Left ventricle myocardium superior (tissue), 1 donor: ENCODE measurements around the gene GRM4. TPM values are rescaled to one million over a fixed set of nuclear protein-coding genes. Genes with fewer than 3 reads are reported as not detected.

Experiments used
- ATAC-seq: fragments of 200-7000 bp; cut with Tn5 transposase; one replicate; pipeline ENCODE4 v1.9.1; 2020; ENCODE audit warnings: mild to moderate bottlenecking, moderate library complexity
- DNase-seq: peaks from one replicate; pipeline ENCODE4 v3.0.0-alpha.2; 2020
- intact Hi-C: fragments of 100-400 bp; cut with micrococcal nuclease; formaldehyde crosslinking; loops from one replicate; pipeline ENCODE4 v1.11.0; 2022
- total RNA-seq: library from RNA; stranded (reverse); fragmentation: NEBNext Ultra II Directional; extraction: Animal tissue kit (Norgen Biotek cat#: 25700); gene quantifications from one replicate; pipeline ENCODE4 v1.2.1, GENCODE V29; 2021
- donor health status: DM: no; HTN: yes; CAD: no; lungs with severe emphysema.

GRM4 gene
- total RNA-seq, 1 donor from 2014 or later, result not detected

GRCh38 chr6:34096193-34096592, 49.7 kb downstream of the GRM4 start:
- DNase-seq, result no peak
- ATAC-seq, result no peak
- intact Hi-C loops, result no loop called here

DNA sequence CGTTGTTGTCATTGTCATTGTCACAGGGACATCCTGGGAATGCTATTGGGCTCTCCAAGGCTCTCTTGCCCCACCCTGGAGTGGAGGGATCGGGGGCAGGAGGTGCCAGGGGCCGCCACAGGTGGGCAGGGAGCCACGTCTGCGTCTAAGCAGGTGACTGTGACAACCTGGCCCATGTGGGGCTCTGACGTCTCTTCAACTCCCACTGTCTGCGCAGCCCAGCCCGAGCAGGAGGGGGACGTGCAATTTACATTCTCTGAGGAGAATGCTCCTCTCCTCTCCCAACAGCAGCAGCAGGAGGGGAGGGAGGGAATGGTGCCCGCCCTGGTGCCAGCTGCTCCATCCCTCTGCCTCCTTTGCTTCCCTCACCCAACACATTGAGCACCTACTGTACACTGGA, 50.1 kb downstream of the GRM4 start:
- intact Hi-C loops, result no loop called here
- no peak for DNase-seq
- ATAC-seq, result no peak

DNA sequence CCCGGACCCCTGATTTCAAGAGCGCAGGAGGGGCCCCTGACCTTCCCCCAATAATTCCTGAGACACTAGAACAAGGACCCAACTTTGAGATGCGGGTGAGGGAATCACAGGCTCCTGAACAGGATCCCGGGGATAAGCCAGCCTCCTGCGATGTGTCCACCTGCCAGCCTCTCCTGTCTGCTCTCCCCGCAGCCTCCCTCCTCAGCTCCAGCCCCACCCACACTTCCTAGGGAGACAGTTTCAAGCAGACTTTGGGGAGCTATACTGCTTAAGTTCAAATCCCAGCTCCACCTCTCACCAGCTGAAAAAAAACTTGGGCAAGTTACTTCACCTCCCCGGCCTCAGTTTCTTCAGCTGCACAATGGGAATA, 50.8 kb downstream of the GRM4 start:
- DNase-seq, result no peak
- ATAC-seq, result no peak
- intact Hi-C loops, result no loop called here

DNA sequence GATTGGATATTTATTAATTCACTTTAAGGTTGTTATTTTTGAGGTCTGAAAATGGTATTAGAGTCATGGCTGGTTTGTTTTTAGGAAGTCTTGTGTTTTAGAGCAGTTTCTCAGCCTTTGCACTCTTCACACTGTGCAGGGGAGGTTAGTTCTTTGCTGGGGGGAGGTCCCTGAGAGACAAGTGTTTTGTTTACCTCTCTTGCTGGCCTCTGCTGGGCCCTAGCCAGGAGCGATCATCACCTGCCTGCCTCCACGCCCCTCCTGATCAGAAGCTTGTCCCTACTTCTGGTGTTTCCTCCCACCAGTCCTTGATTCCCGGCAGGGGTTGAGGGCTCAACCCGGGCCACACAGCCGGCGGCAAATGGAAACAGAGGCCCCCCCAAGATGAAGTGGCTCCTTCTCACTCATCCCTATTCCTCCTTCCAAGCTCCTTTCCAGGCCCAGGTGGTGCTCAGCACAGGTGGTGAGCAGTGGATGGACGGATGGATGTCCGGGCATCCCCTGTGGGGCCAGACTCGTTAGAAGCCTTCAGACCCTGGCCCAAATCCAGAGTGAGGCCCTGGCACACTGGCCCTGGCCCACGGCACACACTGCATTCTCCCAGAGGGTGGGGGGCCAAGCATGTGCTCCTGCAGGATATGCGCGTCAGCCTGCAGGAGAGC, 51.3 kb downstream of the GRM4 start:
- intact Hi-C loops, result no loop called here
- DNase-seq, result no peak
- no peak for ATAC-seq

DNA sequence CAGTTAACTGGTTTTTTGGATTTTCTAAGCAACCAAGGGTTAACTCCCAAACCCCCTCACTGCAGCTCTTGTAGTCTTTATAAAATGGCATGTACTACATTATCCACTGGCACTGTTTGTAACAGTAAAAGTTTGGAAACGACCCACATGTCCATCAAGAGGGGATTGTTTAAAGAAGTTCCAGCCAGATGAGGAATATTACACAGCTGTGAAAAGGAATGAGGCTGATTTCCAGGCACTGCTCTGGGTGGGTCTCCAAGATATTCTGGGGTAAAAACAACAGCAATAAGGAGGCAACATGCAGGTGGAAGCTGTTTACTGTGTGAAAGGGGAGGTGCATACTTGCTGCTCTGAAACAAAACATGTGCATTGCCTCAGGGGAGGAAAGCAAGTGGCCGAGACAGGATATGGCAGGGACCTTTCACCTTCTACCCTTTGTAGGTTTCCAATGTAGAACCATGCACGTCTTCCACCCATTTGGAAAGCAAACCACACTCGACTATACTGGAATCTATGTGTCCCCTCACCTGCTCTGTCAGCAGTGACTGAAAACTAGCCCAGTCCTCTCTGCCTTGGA, 51.9 kb downstream of the GRM4 start:
- intact Hi-C loops, result no loop called here
- no peak for ATAC-seq
- DNase-seq, result no peak

DNA sequence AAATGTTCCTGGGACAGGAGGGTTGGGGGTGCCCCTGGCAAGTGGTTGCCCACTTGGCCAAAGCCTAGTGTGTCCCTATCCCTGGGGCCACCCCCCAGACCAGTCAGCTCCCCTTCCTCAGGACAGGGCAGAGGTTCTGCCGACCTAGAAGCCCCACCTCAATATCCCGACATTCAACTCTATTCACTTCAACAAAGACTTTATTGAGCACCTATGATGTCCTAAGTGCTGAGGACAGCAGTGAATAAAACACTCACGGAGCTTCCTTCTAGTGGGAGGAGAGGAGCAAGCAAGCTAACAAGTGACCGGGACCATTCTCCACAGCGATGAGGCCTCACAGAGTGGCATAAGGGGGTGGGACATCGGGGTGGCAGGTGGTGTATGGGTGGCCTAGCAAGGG, 52.7 kb downstream of the GRM4 start:
- intact Hi-C loops, result no loop called here
- no peak for ATAC-seq
- DNase-seq, result no peak

DNA sequence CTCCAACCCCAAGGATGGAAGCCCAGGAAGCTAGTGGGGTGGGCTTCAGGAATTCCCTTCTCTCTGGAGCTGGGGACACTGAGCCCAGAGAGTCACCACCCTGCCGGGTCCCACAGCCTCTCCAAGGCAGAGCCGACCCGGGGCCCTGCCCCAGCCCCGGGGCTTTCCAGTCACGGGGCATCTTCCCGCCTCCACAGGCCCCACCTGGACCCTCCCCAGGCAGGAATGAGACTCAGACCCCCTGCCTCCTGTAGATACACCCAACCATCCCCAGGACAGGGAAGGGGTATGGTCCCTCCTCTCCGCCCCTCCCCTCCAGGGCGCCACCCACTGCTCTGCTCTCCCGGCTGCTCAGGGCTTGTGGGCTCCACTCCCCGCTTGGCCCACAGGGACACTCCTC, 53.3 kb downstream of the GRM4 start:
- intact Hi-C loops, result no loop called here
- no peak for ATAC-seq
- DNase-seq, result no peak

- DNase-seq, result no peak
- ATAC-seq, result no peak
- intact Hi-C loops, result no loop called here
Observed at GRCh38 chr6:34090935-34091334, 55.0 kb downstream of the GRM4 start.

- no peak for ATAC-seq
- intact Hi-C loops, result no loop called here
- no peak for DNase-seq
Observed at GRCh38 chr6:34090529-34090928, 55.4 kb downstream of the GRM4 start.

DNA sequence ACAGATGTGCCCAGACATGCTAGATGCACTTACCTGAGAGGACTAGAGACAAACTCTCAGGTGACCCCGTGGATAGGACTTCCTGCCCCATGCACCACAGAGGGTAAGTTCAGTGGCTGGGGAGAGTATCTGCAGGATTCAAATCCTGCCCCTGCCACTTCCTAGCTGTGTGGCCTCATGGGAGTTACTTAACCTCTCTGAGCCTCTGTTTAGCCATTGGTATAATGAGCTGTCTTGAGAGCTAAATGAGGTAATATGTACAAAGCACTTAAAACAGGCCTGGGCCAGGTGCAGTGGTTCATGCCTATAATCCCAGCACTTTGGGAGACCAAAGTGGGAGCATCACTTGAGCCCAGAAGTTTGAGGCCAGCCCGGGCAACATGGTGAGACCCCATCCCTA, 59.3 kb downstream of the GRM4 start:
- ATAC-seq (no peak), DNase-seq (no peak)
- intact Hi-C loops, result no loop called here

DNA sequence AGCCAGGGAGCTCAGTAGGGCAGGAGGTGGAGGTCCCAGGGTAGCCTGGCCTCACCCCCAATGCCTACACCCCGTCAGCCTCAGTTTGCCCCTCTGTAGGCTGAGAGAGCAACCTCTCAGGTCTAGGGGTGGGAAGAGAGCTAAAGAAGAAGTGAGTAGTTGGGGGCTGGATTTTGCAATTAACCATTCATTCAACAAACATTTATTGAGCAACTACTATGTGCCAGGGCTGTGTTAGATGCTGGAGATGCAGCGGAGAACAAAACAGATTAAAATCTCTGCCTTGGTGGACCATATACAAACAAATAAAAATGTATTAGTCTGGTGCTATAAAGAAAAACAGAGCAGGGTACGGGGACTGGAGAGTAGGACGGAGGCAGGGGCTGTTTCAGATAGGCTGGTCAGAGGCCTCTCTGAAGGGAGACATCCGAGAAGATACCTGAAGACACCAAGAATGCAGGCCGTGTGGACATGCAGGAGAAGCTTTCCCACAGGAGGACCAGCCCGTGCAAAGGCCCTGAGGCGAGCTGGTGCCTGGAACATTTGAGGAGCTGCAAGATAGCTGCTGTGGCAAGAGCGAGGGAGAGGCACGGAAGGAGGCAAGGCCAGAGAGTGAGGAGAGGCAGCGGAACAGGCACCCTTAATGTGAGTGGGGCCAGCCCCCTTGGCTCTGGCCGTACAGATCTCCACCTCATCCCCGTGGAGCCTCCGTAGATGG, 60.3 kb downstream of the GRM4 start:
- intact Hi-C loops, result no loop called here
- no peak for ATAC-seq
- no peak for DNase-seq

DNA sequence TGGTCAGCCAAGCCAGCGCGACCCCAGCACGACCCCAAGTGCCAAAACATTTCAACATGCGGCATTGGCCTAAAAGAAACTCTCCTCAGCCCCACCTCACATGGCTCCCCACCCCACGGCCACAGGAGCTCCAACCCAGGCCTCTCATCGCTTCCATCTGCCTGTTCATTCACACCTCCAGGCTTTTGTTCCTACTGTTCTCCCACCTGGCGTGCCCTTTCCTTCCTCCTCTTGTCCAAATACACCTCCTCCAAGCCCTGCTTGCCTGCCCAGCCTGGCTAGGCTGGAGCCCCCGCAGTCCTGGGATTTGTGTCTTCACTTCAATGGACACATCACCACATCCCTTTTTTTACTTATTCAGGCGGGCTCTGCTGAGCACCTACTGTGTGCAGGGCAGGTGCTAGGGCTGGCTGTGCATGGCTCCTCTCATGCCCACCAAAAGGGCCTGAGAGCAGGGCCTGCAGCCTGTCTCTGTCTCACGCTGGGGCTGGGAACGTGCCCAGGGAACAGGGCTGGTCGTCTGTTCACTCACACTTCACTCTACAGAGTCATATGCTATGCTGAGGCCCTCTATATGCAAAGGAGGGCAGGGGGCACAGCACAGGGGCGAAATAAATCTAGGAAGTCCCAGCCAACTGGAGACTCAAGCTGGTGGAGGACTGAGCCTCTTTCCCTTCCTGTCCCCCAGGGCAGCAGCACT, 61.1 kb downstream of the GRM4 start:
- DNase-seq (no peak), ATAC-seq (no peak)
- intact Hi-C loops, result no loop called here

DNA sequence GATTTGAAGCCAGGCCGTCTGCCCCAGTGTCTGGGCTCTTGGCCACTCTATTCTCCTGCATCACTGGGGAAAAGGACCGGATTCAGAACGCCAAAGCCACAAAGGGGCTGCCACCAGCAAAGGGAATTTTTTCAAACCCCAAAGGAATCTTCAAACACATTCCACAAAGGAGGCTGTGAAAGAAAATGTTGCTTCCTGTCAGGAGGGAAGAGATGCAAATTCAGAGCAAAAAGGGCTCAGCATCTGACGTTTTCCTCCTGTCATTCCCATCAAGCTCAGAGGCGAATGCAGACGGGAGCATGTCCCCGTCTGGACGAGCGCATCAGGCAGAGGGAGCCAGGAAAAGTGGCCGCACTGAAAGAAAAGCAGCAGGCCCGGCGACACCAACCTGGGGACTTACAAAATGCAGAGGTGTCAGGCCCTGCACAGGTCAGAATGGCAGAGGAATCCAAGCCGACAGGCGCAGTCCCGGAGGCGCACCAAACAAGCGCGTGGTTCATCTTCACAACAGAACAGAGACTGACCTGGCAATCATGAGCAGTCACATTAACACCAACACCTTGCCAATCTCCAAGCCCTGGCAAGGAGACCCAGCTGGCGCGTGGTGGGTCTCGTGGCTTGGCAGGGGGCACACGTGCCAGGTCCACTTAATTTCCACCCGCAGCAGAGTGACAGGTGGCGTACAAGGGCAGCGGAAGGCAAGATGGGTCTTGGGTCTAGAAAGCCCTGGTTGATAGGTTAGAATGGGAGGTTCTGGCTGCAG, 62.8 kb downstream of the GRM4 start:
- DNase-seq (peak; percentile 40), ATAC-seq (peak; percentile 71)
- intact Hi-C loops, result no loop called here

GRCh38 chr6:34082348-34082747, 63.5 kb downstream of the GRM4 start:
- no peak for ATAC-seq
- no peak for DNase-seq
- intact Hi-C loops, result no loop called here

DNA sequence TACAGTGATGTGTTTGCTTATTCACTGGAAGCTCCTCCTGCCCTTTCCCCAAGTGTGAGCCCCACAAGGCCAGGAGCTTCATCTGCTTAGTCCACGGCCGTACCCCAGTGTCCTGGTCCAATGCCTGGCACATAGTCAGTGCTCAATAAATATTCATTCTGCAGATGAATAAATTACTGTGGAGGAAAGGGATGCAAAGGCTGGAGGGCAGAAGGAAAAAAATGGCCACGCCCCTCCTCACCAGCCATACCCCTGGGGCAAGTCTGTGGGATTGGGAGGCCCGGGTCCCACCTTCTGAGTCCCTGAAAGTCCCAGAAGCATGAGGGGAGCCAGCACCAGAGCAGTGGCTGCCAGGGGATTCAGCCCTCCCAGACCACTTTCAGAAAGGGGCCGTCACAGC, 65.5 kb downstream of the GRM4 start:
- DNase-seq, result no peak
- intact Hi-C loops, result no loop called here
- ATAC-seq, result no peak

- ATAC-seq (no peak), DNase-seq (no peak)
- intact Hi-C loops, result no loop called here
Observed at GRCh38 chr6:34079899-34080298, 66.0 kb downstream of the GRM4 start.

GRCh38 chr6:34075906-34076305, 70.0 kb downstream of the GRM4 start:
- no peak for DNase-seq
- ATAC-seq, result no peak
- intact Hi-C loops, result no loop called here

DNA sequence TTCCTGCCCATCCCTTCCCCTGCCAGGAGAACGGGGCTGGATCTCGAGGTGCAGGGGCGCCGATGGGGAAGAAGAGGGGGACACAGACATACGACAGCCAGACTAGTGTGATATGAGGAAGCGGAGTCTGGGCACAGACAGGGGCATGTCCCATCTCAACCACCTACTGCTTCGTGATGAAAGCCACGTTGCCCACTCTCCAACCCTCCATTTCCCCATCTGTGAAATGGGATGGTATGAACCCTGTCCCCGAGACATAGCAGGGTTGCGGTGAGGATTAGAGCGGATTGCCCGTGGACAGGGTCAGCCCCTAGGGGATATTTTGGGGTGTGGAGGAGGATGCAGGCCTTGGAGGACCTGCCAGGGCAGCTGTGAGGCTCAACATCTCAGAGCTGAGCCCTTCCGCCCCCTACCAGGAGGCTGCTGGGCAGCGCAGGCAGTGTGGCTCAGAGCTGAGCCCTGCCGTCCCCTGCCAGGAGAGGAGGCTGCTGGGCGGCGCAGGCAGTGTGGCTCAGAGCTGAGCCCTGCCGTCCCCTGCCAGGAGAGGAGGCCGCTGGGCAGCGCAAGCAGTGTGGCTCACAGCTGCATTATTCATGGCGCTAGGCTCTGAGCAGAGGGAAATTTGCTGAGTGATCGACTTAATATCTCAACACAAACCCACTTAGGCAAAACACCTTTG, 71.7 kb downstream of the GRM4 start:
- intact Hi-C loops, result no loop called here
- DNase-seq, result no peak
- no peak for ATAC-seq

DNA sequence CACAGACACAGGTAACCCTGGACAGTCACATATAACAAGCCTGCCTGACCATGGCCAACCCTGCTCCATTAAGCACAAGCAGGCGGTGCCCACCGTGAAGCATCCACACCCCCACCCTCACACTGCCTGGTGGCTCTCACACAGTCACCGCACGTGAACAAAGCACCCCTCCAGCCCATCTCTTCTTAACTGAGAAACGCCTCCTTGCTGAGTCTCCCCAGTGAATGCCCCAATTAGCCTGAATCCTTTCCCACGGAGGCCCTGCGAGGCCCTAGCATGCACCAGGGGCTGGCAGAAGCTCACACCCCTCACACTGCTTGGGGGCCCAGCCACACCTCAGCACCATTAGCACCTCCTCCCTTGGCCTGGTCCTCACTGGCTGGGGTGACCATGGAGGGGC, 72.3 kb downstream of the GRM4 start:
- DNase-seq, result no peak
- intact Hi-C loops, result no loop called here
- no peak for ATAC-seq
